Stomach (tissue), 9 donors: ENCODE results near the gene ATP4B. TPM values are rescaled to one million over a fixed set of nuclear protein-coding genes. Genes with fewer than 3 reads are reported as not detected.

Experiments
- DNase-seq, 2 donors: peaks; one replicate each; pipeline versions ENCODE4 v3.0.0 to v3.0.0-alpha.2; 2013 to 2019
- H3K27ac ChIP-seq, 5 donors: fragments of 200-600 bp in 4 of 5; sonication (generic) in 4 of 5; one replicate each; pipeline ENCODE4 v1.5.1; 2013 to 2019; ENCODE audit warnings: mild to moderate bottlenecking in 1 of 5, moderate library complexity in 1 of 5
- H3K27me3 ChIP-seq, 3 donors: fragments of 200-600 bp; sonication (generic); one replicate each; pipeline ENCODE4 v1.5.1; 2017 to 2019; ENCODE audit warnings: mixed run types in 1 of 3
- H3K36me3 ChIP-seq, 4 donors: fragments of 200-600 bp; sonication (generic); 1 replicate in 3 of 4; 2 replicates in 1 of 4; pipeline ENCODE4 v1.5.1; 2016 to 2019
- H3K4me1 ChIP-seq, 4 donors: fragments of 200-600 bp; sonication (generic); one replicate each; pipeline ENCODE4 v1.5.1; 2016 to 2019
- H3K4me3 ChIP-seq, 4 donors: fragments of 200-600 bp; sonication (generic) in 3 of 4; one replicate each; pipeline ENCODE4 v1.5.1; 2016 to 2019; ENCODE audit warnings: mild to moderate bottlenecking in 1 of 4
- H3K9me3 ChIP-seq, 4 donors: fragments of 200-600 bp; sonication (generic); one replicate each; pipeline ENCODE4 v1.5.1; 2016 to 2019
- CTCF ChIP-seq, 7 experiments: fragments of 450-650 bp in 4 of 7; fragments of 200-600 bp in 3 of 7; sonication (generic) in 3 of 7; IDR thresholded peaks; one replicate each; pipeline ENCODE4 v1.5.1; 2016 to 2019; ENCODE audit warnings: antibody characterized with exemption in 7 of 7, control low read depth in 2 of 7, mild to moderate bottlenecking in 1 of 7
- EP300 ChIP-seq: sonication (generic); formaldehyde crosslinking; IDR thresholded peaks from one replicate; pipeline ENCODE4 v1.6.1; 2017; ENCODE audit warnings: antibody characterized with exemption
- POLR2A ChIP-seq, 4 donors: fragments of 450-650 bp; IDR thresholded peaks; one replicate each; pipeline ENCODE4 v1.6.1; 2016; ENCODE audit warnings: antibody characterized with exemption in 4 of 4, control low read depth in 2 of 4, mild to moderate bottlenecking in 1 of 4, moderate library complexity in 1 of 4
- POLR2AphosphoS5 ChIP-seq, 3 donors: sonication (generic); formaldehyde crosslinking; IDR thresholded peaks; one replicate each; pipeline ENCODE4 v1.6.1; 2016; ENCODE audit warnings: antibody characterized with exemption in 3 of 3
- WGBS, 5 donors: extraction: QIAGEN DNeasy Blood & Tissue Kit in 3 of 5; methylation state at CpG; one replicate each; pipeline versions ENCODE4 v1.1.5 to v1.1.7; 2013 to 2018; 5-methylcytosine and 5-hydroxymethylcytosine counted together
- intact Hi-C: fragments of 100-400 bp; cut with DNase I; formaldehyde crosslinking; loops from one replicate; pipeline ENCODE4 v1.15.1; 2023; ENCODE audit warnings: low total_unique reads
- polyA plus RNA-seq, 3 donors: library from polyadenylated mRNA; stranded (reverse); fragments of 200-250 nt; gene quantifications; one replicate each; pipeline ENCODE4 v1.2.3, GENCODE V29; 2013
- total RNA-seq, 5 donors: library from RNA; depleted of rRNA; stranded (reverse); fragments of >200 nt; gene quantifications; one replicate each; pipeline versions ENCODE4 v1.1.0 to v1.2.3, GENCODE V29; 2014 to 2016
- donor health status: healthy with polysubstance abuse.
- donor health status: Bipolar disorder and iron deficiency.
- donor health status: healthy.

ATP4B gene
- total and polyA plus RNA-seq, 8 donors: 0.87 to 585 (median 278) TPM

GRCh38 chr13:113604186-113604585 lies 53.8 kb downstream of the ATP4B start:
- no peak for DNase-seq
- TF ChIP-seq POLR2AphosphoS5 (IDR thresholded peaks at IDR 0.05) (no peak), CTCF (IDR thresholded peaks at IDR 0.05) (no peak), EP300 (no peak), POLR2A (IDR thresholded peaks at IDR 0.05) (no peak)
- 79 to 100% (median 93%) methylated on average over 1 of the region's 1 CpG for WGBS, 5 donors
- intact Hi-C loops: no loop called here
- Histone ChIP-seq H3K4me1 (peaks cover 0 to 19% (median 4%) of the 10 kb centered on the region in 4 donors), H3K36me3 (peaks cover 0 to 62% (median 42%) of the 10 kb centered on the region in 4 donors), H3K9me3 (no peaks in the 10 kb centered on the region), H3K4me3 (no peak overlapping the region), H3K27ac (no peak overlapping the region), H3K27me3 (no peaks in the 10 kb centered on the region)

- 76 to 83% (median 81%) methylated on average over 9 to 13 of the region's 13 CpGs for WGBS, 5 donors
- TF ChIP-seq CTCF (IDR thresholded peaks at IDR 0.05): no peak
- no peak for TF ChIP-seq EP300
- TF ChIP-seq POLR2AphosphoS5 (IDR thresholded peaks at IDR 0.05): no peak
- no peak for TF ChIP-seq POLR2A (IDR thresholded peaks at IDR 0.05)
- Histone ChIP-seq H3K27me3 (no peaks in the 10 kb centered on the region), H3K27ac (no peak overlapping the region), H3K4me3 (no peak overlapping the region), H3K9me3 (no peaks in the 10 kb centered on the region), H3K36me3 (peaks cover 4 to 60% (median 43%) of the 10 kb centered on the region in 4 donors), H3K4me1 (peaks cover 0 to 13% (median 4%) of the 10 kb centered on the region in 4 donors)
- intact Hi-C loops: no loop called here
- no peak for DNase-seq
Measured at GRCh38 chr13:113603116-113603710, 54.8 kb downstream of the ATP4B start.

GRCh38 chr13:113602291-113602988 lies 55.6 kb downstream of the ATP4B start:
- H3K4me3 ChIP-seq: no peak overlapping the region
- DNase-seq: no peak
- peaks cover 5 to 63% (median 47%) of the 10 kb centered on the region in 4 donors for H3K36me3 ChIP-seq
- intact Hi-C loops: no loop called here
- H3K4me1 ChIP-seq: peaks cover 0 to 5% (median 2%) of the 10 kb centered on the region in 4 donors
- TF ChIP-seq EP300 (no peak), POLR2A (IDR thresholded peaks at IDR 0.05) (no peak), POLR2AphosphoS5 (IDR thresholded peaks at IDR 0.05) (no peak), CTCF (IDR thresholded peaks at IDR 0.05) (no peak)
- WGBS, 5 donors: 85 to 88% (median 87%) methylated on average over 15 of the region's 15 CpGs
- H3K27me3 ChIP-seq: no peaks in the 10 kb centered on the region
- H3K9me3 ChIP-seq: no peaks in the 10 kb centered on the region
- no peak overlapping the region for H3K27ac ChIP-seq

- Histone ChIP-seq H3K4me3 (no peak overlapping the region), H3K4me1 (no peaks in the 10 kb centered on the region), H3K27me3 (no peaks in the 10 kb centered on the region), H3K27ac (no peak overlapping the region), H3K36me3 (peaks cover 5 to 70% (median 53%) of the 10 kb centered on the region in 4 donors), H3K9me3 (no peaks in the 10 kb centered on the region)
- intact Hi-C loops: no loop called here
- 91 to 98% (median 95%) methylated on average over 24 to 28 of the region's 28 CpGs for WGBS, 5 donors
- DNase-seq: no peak
- TF ChIP-seq POLR2A (IDR thresholded peaks at IDR 0.05) (no peak), POLR2AphosphoS5 (IDR thresholded peaks at IDR 0.05) (no peak), CTCF (IDR thresholded peaks at IDR 0.05) (no peak), EP300 (no peak)
Measured at GRCh38 chr13:113601166-113602070, 56.6 kb downstream of the ATP4B start.
